Fibroblast of lung (primary cell): ENCODE data around the gene SNX13. TPM values are rescaled to one million over a fixed set of nuclear protein-coding genes. Genes with fewer than 3 reads are reported as not detected.

Experiments used
- DNase-seq, 2 donors: peaks; one replicate each; pipeline versions ENCODE4 v3.0.0 to v3.0.0-alpha.2; 2010; ENCODE audit warnings: low read depth in 2 of 2
- H2AFZ ChIP-seq: 2 replicates; pipeline ENCODE4 v1.5.1; 2012; ENCODE audit warnings: low read length, control low read depth, inconsistent platforms
- H3K27ac ChIP-seq: 2 replicates; pipeline ENCODE4 v1.5.1; 2011; ENCODE audit warnings: low read length, control low read depth; ENCODE audit not compliant: insufficient read depth
- H3K27me3 ChIP-seq: 2 replicates; pipeline ENCODE4 v1.5.1; 2011; ENCODE audit warnings: mild to moderate bottlenecking, low read length; ENCODE audit not compliant: control insufficient read depth, insufficient read depth
- H3K36me3 ChIP-seq: 2 replicates; pipeline ENCODE4 v1.5.1; 2011; ENCODE audit warnings: low read length; ENCODE audit not compliant: control insufficient read depth, insufficient read depth
- H3K4me1 ChIP-seq: 2 replicates; pipeline ENCODE4 v1.5.1; 2011; ENCODE audit warnings: low read length; ENCODE audit not compliant: control insufficient read depth, insufficient read depth; ENCODE audit errors: extremely low read depth
- H3K4me2 ChIP-seq: 2 replicates; pipeline ENCODE4 v1.5.1; 2011; ENCODE audit warnings: low read length, control low read depth; ENCODE audit not compliant: insufficient read depth; ENCODE audit errors: extremely low read depth
- H3K4me3 ChIP-seq, 4 experiments: fragments of 200-600 bp in 1 of 4; sonication (generic) in 1 of 4; replicated peaks in 1 of 4; 2 replicates each; pipeline ENCODE4 v1.5.1; 2011 to 2016; ENCODE audit warnings: low read length in 4 of 4, low read depth in 3 of 4, mild to moderate bottlenecking in 3 of 4, control low read depth in 2 of 4, inconsistent platforms in 1 of 4, mixed read lengths in 1 of 4; ENCODE audit not compliant: insufficient read depth in 1 of 4; ENCODE audit errors: control extremely low read depth in 1 of 4
- H3K79me2 ChIP-seq: 2 replicates; pipeline ENCODE4 v1.5.1; 2012; ENCODE audit warnings: mild to moderate bottlenecking, low read length, inconsistent platforms; ENCODE audit not compliant: control insufficient read depth, insufficient read depth
- H3K9ac ChIP-seq: 2 replicates; pipeline ENCODE4 v1.5.1; 2011; ENCODE audit warnings: mild to moderate bottlenecking, low read length, control low read depth; ENCODE audit not compliant: insufficient read depth
- H3K9me3 ChIP-seq: 2 replicates; pipeline ENCODE4 v1.5.1; 2012; ENCODE audit warnings: low read depth, low read length; ENCODE audit not compliant: control insufficient read depth, insufficient read depth
- H4K20me1 ChIP-seq: 2 replicates; pipeline ENCODE4 v1.5.1; 2011; ENCODE audit warnings: low read length; ENCODE audit not compliant: control insufficient read depth, insufficient read depth; ENCODE audit errors: extremely low read depth
- CTCF ChIP-seq, 2 donors: IDR thresholded peaks in 1 of 2; conservative IDR thresholded peaks in 1 of 2; 1 replicate in 1 of 2; 2 replicates in 1 of 2; pipeline ENCODE4 v1.5.1; 2011 to 2012; ENCODE audit warnings: low read length in 2 of 2, control low read depth in 1 of 2, inconsistent platforms in 1 of 2, low read depth in 1 of 2, mild to moderate bottlenecking in 1 of 2
- EZH2 ChIP-seq: IDR thresholded peaks from 2 replicates; pipeline ENCODE4 v1.5.1; 2012; ENCODE audit warnings: low read length, control low read depth, mild to moderate bottlenecking; ENCODE audit errors: missing control alignments
- polyA plus RNA-seq, 2 donors: library from polyadenylated mRNA; depleted of rRNA in 1 of 2; stranded (reverse) in 1 of 2; unstranded in 1 of 2; fragments of >200 nt; gene quantifications; 2 replicates each; pipeline ENCODE4 v1.2.1, GENCODE V29; 2011 to 2012; ENCODE audit warnings: missing spikeins in 1 of 2
- total RNA-seq: library from RNA; depleted of rRNA; stranded (reverse); fragments of >200 nt; gene quantifications from 2 replicates; pipeline ENCODE4 v1.2.1, GENCODE V29; 2014

The SNX13 gene
- total and polyA plus RNA-seq, 2 donors (not counting 1 experiment from before 2014, with no cell fraction given) = 36.0 to 42.9 TPM

- Histone ChIP-seq H3K27ac (no peak overlapping the region), H3K4me2 (no peak overlapping the region)
- peak; percentile 79 to 98 for DNase-seq
Observed at GRCh38 chr7:17774248-17774647, 166.0 kb downstream of the SNX13 start.

GRCh38 chr7:17773289-17773626, 167.0 kb downstream of the SNX13 start:
- no peaks in the 10 kb centered on the region for H3K36me3 ChIP-seq
- H3K9ac ChIP-seq = no peak overlapping the region
- peaks cover 9% of the 10 kb centered on the region for H3K4me1 ChIP-seq

More at GRCh38 chr7:17774248-17774647, 166.0 kb downstream of the SNX13 start:
- no peaks in the 10 kb centered on the region for H4K20me1 ChIP-seq
- H3K9ac ChIP-seq = no peak overlapping the region
- H2AFZ ChIP-seq = no peak overlapping the region
- TF ChIP-seq CTCF (conservative IDR thresholded peaks at IDR 0.05 in 1 of 2, IDR thresholded peaks at IDR 0.05 in 1 of 2; ENCODE audit: low read depth in 1 of 2, low read length in 2 of 2) (no peak), EZH2 (no peak)
- H3K9me3 ChIP-seq = no peaks in the 10 kb centered on the region
- H3K79me2 ChIP-seq = no peaks in the 10 kb centered on the region
- H3K36me3 ChIP-seq = no peaks in the 10 kb centered on the region
- peaks cover 9% of the 10 kb centered on the region for H3K4me1 ChIP-seq
- no peak overlapping the region for H3K4me3 ChIP-seq
- no peaks in the 10 kb centered on the region for H3K27me3 ChIP-seq

GRCh38 chr7:17772581-17773288, 167.6 kb downstream of the SNX13 start:
- H3K27ac ChIP-seq = no peak overlapping the region
- H3K79me2 ChIP-seq = no peaks in the 10 kb centered on the region
- H4K20me1 ChIP-seq = no peaks in the 10 kb centered on the region
- TF ChIP-seq CTCF (conservative IDR thresholded peaks at IDR 0.05 in 1 of 2, IDR thresholded peaks at IDR 0.05 in 1 of 2; ENCODE audit: low read depth in 1 of 2, low read length in 2 of 2) (no peak), EZH2 (no peak)
- H3K4me2 ChIP-seq = no peak overlapping the region
- peaks cover 9% of the 10 kb centered on the region for H3K4me1 ChIP-seq
- H3K36me3 ChIP-seq = no peaks in the 10 kb centered on the region
- no peaks in the 10 kb centered on the region for H3K27me3 ChIP-seq
- peak; percentile 21 to 26 for DNase-seq
- H3K9me3 ChIP-seq = no peaks in the 10 kb centered on the region
- H3K4me3 ChIP-seq = no peak overlapping the region
- H3K9ac ChIP-seq = no peak overlapping the region
- H2AFZ ChIP-seq = no peak overlapping the region

More at GRCh38 chr7:17773289-17773626, 167.0 kb downstream of the SNX13 start:
- Histone ChIP-seq H3K4me2 (peak overlapping the region; percentile 4), H4K20me1 (no peaks in the 10 kb centered on the region), H3K27me3 (no peaks in the 10 kb centered on the region), H3K27ac (no peak overlapping the region), H3K4me3 (no peak overlapping the region), H3K9me3 (no peaks in the 10 kb centered on the region), H3K79me2 (no peaks in the 10 kb centered on the region), H2AFZ (no peak overlapping the region)
- TF ChIP-seq CTCF (conservative IDR thresholded peaks at IDR 0.05 in 1 of 2, IDR thresholded peaks at IDR 0.05 in 1 of 2; ENCODE audit: low read depth in 1 of 2, low read length in 2 of 2) = no peak
- no peak for TF ChIP-seq EZH2
- peak; percentile 92 to 94 for DNase-seq
